Activated B cell treated with CpG ODN at 0.5 μM for 24 hours (primary cell): ENCODE results near the gene LAPTM5. TPM values are rescaled to one million over a fixed set of nuclear protein-coding genes. Genes with fewer than 3 reads are reported as not detected.
A peak's percentile ranks its signal among the peaks of the same experiment; 100 is the strongest.

ENCODE experiments used
- ATAC-seq: fragments of 200-7000 bp; cut with Tn5 transposase; one replicate; pipeline ENCODE4 v1.10.0; 2021; ENCODE audit warnings: low read depth, mild to moderate bottlenecking, moderate library complexity
- CTCF ChIA-PET: fragments of 350-600 bp; sonication (Branson Sonifier 250); formaldehyde crosslinking; loops from one replicate; lab custom pipeline; 2021; ENCODE audit warnings: antibody characterized with exemption; lab: Charles Lee
- POLR2A ChIA-PET: fragments of 350-600 bp; sonication (Branson Sonifier 250); formaldehyde crosslinking; loops from one replicate; lab custom pipeline; 2021; ENCODE audit warnings: antibody characterized with exemption; lab: Charles Lee
- DNase-seq: peaks from one replicate; pipeline ENCODE4 v3.0.0; 2022
- H3K27ac Mint-ChIP-seq: one replicate; pipeline ENCODE4 v1.8.0; 2020; ENCODE audit warnings: mixed read lengths
- H3K27me3 Mint-ChIP-seq: one replicate; pipeline ENCODE4 v1.8.0; 2021; ENCODE audit warnings: mixed read lengths
- H3K36me3 Mint-ChIP-seq: one replicate; pipeline ENCODE4 v1.8.0; 2021; ENCODE audit warnings: low read depth, mixed read lengths
- H3K4me1 Mint-ChIP-seq: one replicate; pipeline ENCODE4 v1.8.0; 2021; ENCODE audit warnings: mixed read lengths
- H3K4me3 Mint-ChIP-seq: one replicate; pipeline ENCODE4 v1.8.0; 2020; ENCODE audit warnings: mild to moderate bottlenecking, mixed read lengths
- H3K9me3 Mint-ChIP-seq: one replicate; pipeline ENCODE4 v1.8.0; 2020; ENCODE audit warnings: mixed read lengths
- CTCF ChIP-seq: fragments of 200-600 bp; IDR thresholded peaks from one replicate; pipeline ENCODE4 v1.8.0; 2022; ENCODE audit warnings: antibody characterized with exemption, mild to moderate bottlenecking
- intact Hi-C: fragments of 100-400 bp; cut with micrococcal nuclease; formaldehyde crosslinking; loops from one replicate; pipeline ENCODE4 v1.15.1; 2024
- total RNA-seq: library from RNA; stranded (reverse); gene quantifications from 2 replicates; pipeline ENCODE4 v1.2.3, GENCODE V29; 2022

Gene LAPTM5
- total RNA-seq, 1 donor from 2014 or later, result 766 TPM

GRCh38 chr1:30725450-30726095 is 32.0 kb downstream of the LAPTM5 start:
- Mint-ChIP-seq H3K4me1 (peaks cover 60% of the 10 kb centered on the region), H3K9me3 (no peaks in the 10 kb centered on the region), H3K27me3 (no peaks in the 10 kb centered on the region), H3K4me3 (no peak overlapping the region), H3K27ac (no peak overlapping the region), H3K36me3 (peaks cover 58% of the 10 kb centered on the region)
- ChIA-PET CTCF (interaction anchor here (5.5 kb wide), 1 partner anchor 55 kb away, joined by 48 read pairs; no protein-coding TSS in a partner anchor), POLR2A (interaction anchor here (1.4 to 17.2 kb wide), 3 partner anchors 9 to 217 kb away, joined by 3 to 662 read pairs (median 4); partner anchors contain the start of gene LAPTM5)
- TF ChIP-seq CTCF, result no peak
- DNase-seq (no peak), ATAC-seq (no peak)
- intact Hi-C loops, result loop anchor here (10.0 kb wide), 1 partner anchor 819 kb away; no protein-coding TSS in a partner anchor

- Mint-ChIP-seq H3K27me3 (no peaks in the 10 kb centered on the region), H3K36me3 (peaks cover 58% of the 10 kb centered on the region), H3K4me1 (peaks cover 60% of the 10 kb centered on the region), H3K9me3 (no peaks in the 10 kb centered on the region), H3K4me3 (no peak overlapping the region), H3K27ac (no peak overlapping the region)
- intact Hi-C loops, result loop anchor here (10.0 kb wide), 1 partner anchor 820 kb away; no protein-coding TSS in a partner anchor
- DNase-seq (no peak), ATAC-seq (no peak)
- TF ChIP-seq CTCF, result no peak
- ChIA-PET POLR2A (interaction anchor here (0.6 to 17.2 kb wide), 5 partner anchors 7 to 218 kb away, joined by 3 to 662 read pairs (median 4); partner anchors contain the start of gene LAPTM5), CTCF (interaction anchor here (1.0 to 5.5 kb wide), 2 partner anchors 53 to 56 kb away, joined by 3 to 48 read pairs; no protein-coding TSS in a partner anchor)
Measured at GRCh38 chr1:30724655-30725421, 32.7 kb downstream of the LAPTM5 start.

GRCh38 chr1:30724175-30724574 is 33.4 kb downstream of the LAPTM5 start:
- DNase-seq, result no peak
- Mint-ChIP-seq H3K27me3 (no peaks in the 10 kb centered on the region), H3K9me3 (no peaks in the 10 kb centered on the region), H3K4me3 (no peak overlapping the region), H3K36me3 (peaks cover 58% of the 10 kb centered on the region), H3K27ac (peak overlapping the region; percentile 5), H3K4me1 (peaks cover 60% of the 10 kb centered on the region)
- ChIA-PET POLR2A (interaction anchor here (0.6 to 17.2 kb wide), 4 partner anchors 8 to 66 kb away, joined by 3 to 662 read pairs (median 4); partner anchors contain the start of gene LAPTM5), CTCF (interaction anchor here (1.0 to 5.5 kb wide), 2 partner anchors 54 to 57 kb away, joined by 3 to 48 read pairs; no protein-coding TSS in a partner anchor)
- ATAC-seq, result no peak
- TF ChIP-seq CTCF, result no peak
- intact Hi-C loops, result loop anchor here (10.0 kb wide), 1 partner anchor 821 kb away; no protein-coding TSS in a partner anchor

- H3K4me1 Mint-ChIP-seq, result peaks cover 51% of the 10 kb centered on the region
Measured at GRCh38 chr1:30723331-30723755, 34.2 kb downstream of the LAPTM5 start, which contains the start of gene MATN1. TSS of gene MATN1 (minus strand) at chr1:30723585. CDS start at chr1:30723551, 34 bp downstream.

More at GRCh38 chr1:30723331-30723755, 34.2 kb downstream of the LAPTM5 start, which contains the start of gene MATN1:
- Mint-ChIP-seq H3K27ac (peak within 1 kb of the TSS; percentile 7), H3K36me3 (peaks cover 56% of the 10 kb centered on the region), H3K4me3 (no peak within 1 kb of the TSS), H3K27me3 (no peaks in the 10 kb centered on the region), H3K9me3 (no peaks in the 10 kb centered on the region)
- TF ChIP-seq CTCF, result no peak
- ChIA-PET CTCF (interaction anchor here (5.5 kb wide), 1 partner anchor 57 kb away, joined by 48 read pairs; no protein-coding TSS in a partner anchor), POLR2A (interaction anchor here (1.4 to 17.2 kb wide), 2 partner anchors 9 to 29 kb away, joined by 3 to 662 read pairs; partner anchors contain the start of gene LAPTM5)
- ATAC-seq (no peak), DNase-seq (no peak)
- intact Hi-C loops, result loop anchor here (10.0 kb wide), 1 partner anchor 821 kb away; no protein-coding TSS in a partner anchor
